ENCODE results near the gene MAP6.
A peak's percentile ranks its signal among the peaks of the same experiment; 100 is the strongest.
"Not testable (repeated sequence)": the region's sequence is repeated elsewhere in the genome, so short reads cannot be mapped to it uniquely, and the experiment has no call there.

MAP6 gene

GRCh38 chr11:75589933-75590332 lies 78.9 kb downstream of the MAP6 start:
- no peak for DNase-seq

- peak; percentile 21 to 78 for DNase-seq
Observed at GRCh38 chr11:75589051-75589450, 79.8 kb downstream of the MAP6 start.

- no peak for DNase-seq
Observed at GRCh38 chr11:75588051-75588481, 80.8 kb downstream of the MAP6 start.

- DNase-seq, result no peak
Observed at GRCh38 chr11:75586395-75586794, 82.4 kb downstream of the MAP6 start.

GRCh38 chr11:75585293-75585670 lies 83.6 kb downstream of the MAP6 start:
- DNase-seq, result no peak

- not testable (repeated sequence) for DNase-seq
Observed at GRCh38 chr11:75584659-75585292, 84.1 kb downstream of the MAP6 start.

- DNase-seq, result peak; percentile 10 to 46
Observed at GRCh38 chr11:75583718-75584658, 84.8 kb downstream of the MAP6 start.

GRCh38 chr11:75582895-75583717 lies 85.7 kb downstream of the MAP6 start:
- DNase-seq, result peak; percentile 18 to 42

- no peak for DNase-seq
Observed at GRCh38 chr11:75582506-75582894, 86.3 kb downstream of the MAP6 start.

- no peak for DNase-seq
Observed at GRCh38 chr11:75579841-75580240, 89.0 kb downstream of the MAP6 start.

- no peak for DNase-seq
Observed at GRCh38 chr11:75578977-75579376, 89.9 kb downstream of the MAP6 start.

- no peak for DNase-seq
Observed at GRCh38 chr11:75577207-75577606, 91.6 kb downstream of the MAP6 start.

- peak; percentile 85 to 95 for DNase-seq
Observed at GRCh38 chr11:75576499-75576918, 92.3 kb downstream of the MAP6 start.

GRCh38 chr11:75576017-75576416 lies 92.8 kb downstream of the MAP6 start:
- DNase-seq, result no peak

GRCh38 chr11:75574698-75575602 lies 93.9 kb downstream of the MAP6 start:
- no peak for DNase-seq

GRCh38 chr11:75572744-75573143 lies 96.1 kb downstream of the MAP6 start:
- DNase-seq, result no peak

- no peak for DNase-seq
Observed at GRCh38 chr11:75571625-75572024, 97.2 kb downstream of the MAP6 start.

GRCh38 chr11:75570559-75571139 lies 98.2 kb downstream of the MAP6 start:
- no peak for DNase-seq

GRCh38 chr11:75568616-75569219 lies 100.1 kb downstream of the MAP6 start:
- DNase-seq, result no peak

GRCh38 chr11:75567971-75568370 lies 100.9 kb downstream of the MAP6 start:
- DNase-seq, result no peak

- no peak for DNase-seq
Observed at GRCh38 chr11:75566763-75567279, 102.0 kb downstream of the MAP6 start.

Measured in inflammatory macrophage treated with lipopolysaccharide for 1 hour (primary cell).